ENCODE measurements around the gene SMIM17. TPM values are rescaled to one million over a fixed set of nuclear protein-coding genes. Genes with fewer than 3 reads are reported as not detected.

The SMIM17 gene
- polyA plus RNA-seq, 2 donors = 0.05 TPM; not detected in 1

DNA sequence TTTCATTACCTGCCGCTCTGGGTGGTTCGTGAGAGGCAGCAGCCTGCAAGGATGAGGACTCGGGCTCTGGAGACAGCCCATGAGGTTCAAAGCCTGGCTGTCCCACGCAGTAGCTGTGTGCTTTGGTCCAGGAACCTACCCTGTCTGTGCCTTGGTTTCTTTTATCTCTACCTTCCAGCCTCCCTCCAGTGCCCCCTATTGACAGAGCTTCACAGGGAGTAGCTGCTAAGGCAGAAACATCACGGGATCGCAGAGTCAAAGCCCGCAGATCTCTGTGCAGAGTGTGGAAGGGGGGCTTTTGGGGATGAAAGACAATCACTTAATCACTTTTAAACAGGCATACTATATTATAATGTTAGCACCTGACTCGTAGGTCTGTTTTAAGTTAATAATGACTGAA, 31.7 kb upstream of the SMIM17 start:
- Histone ChIP-seq H3K4me1 (ENCODE audit: control insufficient read depth in 2 of 2, insufficient read depth in 2 of 2, low read length in 1 of 2) (no peaks in the 10 kb centered on the region), H3K27me3 (ENCODE audit: control insufficient read depth in 1 of 2, insufficient read depth in 2 of 2, low read length in 2 of 2) (no peaks in the 10 kb centered on the region), H3K36me3 (ENCODE audit: control insufficient read depth in 2 of 2, insufficient read depth in 2 of 2, low read length in 1 of 2) (peaks cover 0 to 2% of the 10 kb centered on the region in 2 donors), H3K9me3 (ENCODE audit: control insufficient read depth in 2 of 2, insufficient read depth in 1 of 2, low read depth in 1 of 2, low read length in 1 of 2) (peaks cover 9 to 21% of the 10 kb centered on the region in 2 donors), H3K27ac (ENCODE audit: low read depth in 2 of 2, low read length in 1 of 2) (no peak overlapping the region), H3K4me3 (ENCODE audit: low read depth in 1 of 2, low read length in 2 of 2) (no peak overlapping the region)
- WGBS, 2 donors = 74 to 83% methylated on average over 8 of the region's 8 CpGs

DNA sequence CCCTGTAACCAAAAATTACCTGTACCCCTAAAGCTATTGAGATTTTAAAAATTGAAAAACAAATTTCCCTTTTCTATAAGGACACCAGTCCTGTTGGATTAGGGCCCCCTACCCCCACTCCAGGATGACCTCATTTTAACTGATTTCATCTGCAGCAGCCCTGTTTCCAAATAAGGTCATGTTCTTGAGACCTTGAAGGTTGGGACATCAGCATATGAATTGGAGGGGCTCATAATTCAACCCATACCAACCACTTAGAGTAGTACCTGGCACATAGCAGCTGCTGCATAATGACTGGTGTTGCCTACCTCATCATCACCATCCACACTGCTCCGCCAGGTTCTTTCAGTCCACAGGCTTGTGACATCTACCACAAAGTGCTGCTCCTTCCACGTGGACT, 30.2 kb upstream of the SMIM17 start:
- Histone ChIP-seq H3K36me3 (ENCODE audit: control insufficient read depth in 2 of 2, insufficient read depth in 2 of 2, low read length in 1 of 2) (peaks cover under 1 to 2% of the 10 kb centered on the region in 2 donors), H3K27ac (ENCODE audit: low read depth in 2 of 2, low read length in 1 of 2) (no peak overlapping the region), H3K9me3 (ENCODE audit: control insufficient read depth in 2 of 2, insufficient read depth in 1 of 2, low read depth in 1 of 2, low read length in 1 of 2) (peaks cover 6 to 19% of the 10 kb centered on the region in 2 donors), H3K4me1 (ENCODE audit: control insufficient read depth in 2 of 2, insufficient read depth in 2 of 2, low read length in 1 of 2) (no peaks in the 10 kb centered on the region), H3K27me3 (ENCODE audit: control insufficient read depth in 1 of 2, insufficient read depth in 2 of 2, low read length in 2 of 2) (no peaks in the 10 kb centered on the region), H3K4me3 (ENCODE audit: low read depth in 1 of 2, low read length in 2 of 2) (no peak overlapping the region)
- 92 to 94% methylated on average over 2 of the region's 2 CpGs for WGBS, 2 donors

DNA sequence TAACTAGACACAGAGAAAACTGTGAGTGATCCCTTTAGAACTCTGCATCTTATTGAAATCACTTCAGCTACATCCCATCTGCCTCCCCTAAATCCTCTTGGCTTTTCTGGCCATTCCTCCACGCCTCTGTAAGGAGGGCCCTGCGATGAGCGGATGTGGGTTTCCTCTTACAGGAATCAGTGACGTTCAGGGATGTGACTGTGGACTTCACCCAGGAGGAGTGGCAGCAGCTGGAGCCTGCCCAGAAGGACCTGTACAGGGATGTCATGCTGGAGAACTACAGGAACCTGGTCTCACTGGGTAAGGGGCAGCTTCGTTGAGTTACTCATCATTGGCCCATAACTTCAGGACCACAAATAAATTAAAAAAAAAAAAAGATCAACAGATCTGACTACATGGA, 29.3 kb upstream of the SMIM17 start:
- Histone ChIP-seq H3K27ac (ENCODE audit: low read depth in 2 of 2, low read length in 1 of 2) (no peak overlapping the region), H3K4me1 (ENCODE audit: control insufficient read depth in 2 of 2, insufficient read depth in 2 of 2, low read length in 1 of 2) (no peaks in the 10 kb centered on the region), H3K36me3 (ENCODE audit: control insufficient read depth in 2 of 2, insufficient read depth in 2 of 2, low read length in 1 of 2) (peaks cover 5 to 7% of the 10 kb centered on the region in 2 donors), H3K4me3 (ENCODE audit: low read depth in 1 of 2, low read length in 2 of 2) (no peak overlapping the region), H3K9me3 (ENCODE audit: control insufficient read depth in 2 of 2, insufficient read depth in 1 of 2, low read depth in 1 of 2, low read length in 1 of 2) (peaks cover 8 to 21% of the 10 kb centered on the region in 2 donors), H3K27me3 (ENCODE audit: control insufficient read depth in 1 of 2, insufficient read depth in 2 of 2, low read length in 2 of 2) (no peaks in the 10 kb centered on the region)
- 85 to 89% methylated on average over 5 of the region's 5 CpGs for WGBS, 2 donors

DNA sequence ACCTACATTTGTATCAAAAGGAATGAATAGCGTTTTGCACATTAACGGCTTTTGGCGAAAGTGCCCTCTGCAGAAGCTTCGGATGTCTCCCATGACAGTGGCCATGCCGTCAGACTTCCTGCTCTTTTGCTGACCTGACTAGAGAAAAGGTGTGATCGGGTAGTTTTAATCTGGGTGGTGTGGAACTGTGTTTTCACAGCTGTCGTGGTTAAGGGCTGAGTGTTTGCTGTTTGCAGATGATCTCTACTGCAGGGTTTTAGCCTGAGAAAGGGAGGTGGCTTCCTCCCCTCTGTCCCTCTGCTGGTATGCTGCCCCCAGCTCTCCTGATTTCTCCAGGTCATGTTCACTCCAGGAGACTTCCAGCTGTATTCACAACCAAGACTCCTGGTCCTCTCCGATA, 25.4 kb upstream of the SMIM17 start:
- Histone ChIP-seq H3K9me3 (ENCODE audit: control insufficient read depth in 2 of 2, insufficient read depth in 1 of 2, low read depth in 1 of 2, low read length in 1 of 2) (peaks cover 26 to 42% of the 10 kb centered on the region in 2 donors), H3K27me3 (ENCODE audit: control insufficient read depth in 1 of 2, insufficient read depth in 2 of 2, low read length in 2 of 2) (no peaks in the 10 kb centered on the region), H3K4me3 (ENCODE audit: low read depth in 1 of 2, low read length in 2 of 2) (no peak overlapping the region), H3K4me1 (ENCODE audit: control insufficient read depth in 2 of 2, insufficient read depth in 2 of 2, low read length in 1 of 2) (no peaks in the 10 kb centered on the region), H3K27ac (ENCODE audit: low read depth in 2 of 2, low read length in 1 of 2) (no peak overlapping the region), H3K36me3 (ENCODE audit: control insufficient read depth in 2 of 2, insufficient read depth in 2 of 2, low read length in 1 of 2) (peaks cover 5 to 21% of the 10 kb centered on the region in 2 donors)
- WGBS, 2 donors = 94 to 95% methylated on average over 8 of the region's 8 CpGs

DNA sequence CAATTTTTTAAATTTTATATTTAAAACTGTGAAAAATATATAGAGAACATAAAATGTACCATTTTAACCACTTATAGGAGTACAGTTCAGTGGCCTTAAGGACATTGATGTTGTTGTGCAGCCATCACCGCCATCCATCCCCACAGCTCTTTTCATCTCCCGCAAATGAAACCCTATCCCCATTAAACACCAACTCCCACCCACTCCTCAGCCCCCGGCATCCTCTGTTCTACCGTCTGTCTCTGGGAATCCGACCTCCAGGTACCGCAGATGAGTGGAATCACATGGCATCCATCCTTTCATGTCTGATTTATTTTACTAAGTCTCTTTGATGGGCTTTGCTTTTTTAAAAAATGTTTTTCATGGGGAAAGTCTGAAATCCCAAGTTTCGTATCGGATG, 23.8 kb upstream of the SMIM17 start:
- no peaks in the 10 kb centered on the region for H3K4me1 ChIP-seq (ENCODE audit: control insufficient read depth in 2 of 2, insufficient read depth in 2 of 2, low read length in 1 of 2)
- H3K9me3 ChIP-seq (ENCODE audit: control insufficient read depth in 2 of 2, insufficient read depth in 1 of 2, low read depth in 1 of 2, low read length in 1 of 2) = peaks cover 27 to 48% of the 10 kb centered on the region in 2 donors
- H3K27ac ChIP-seq (ENCODE audit: low read depth in 2 of 2, low read length in 1 of 2) = no peak overlapping the region
- no peak overlapping the region for H3K4me3 ChIP-seq (ENCODE audit: low read depth in 1 of 2, low read length in 2 of 2)
- WGBS, 2 donors = 79 to 81% methylated on average over 8 of the region's 8 CpGs
- no peaks in the 10 kb centered on the region for H3K27me3 ChIP-seq (ENCODE audit: control insufficient read depth in 1 of 2, insufficient read depth in 2 of 2, low read length in 2 of 2)
- H3K36me3 ChIP-seq (ENCODE audit: control insufficient read depth in 2 of 2, insufficient read depth in 2 of 2, low read length in 1 of 2) = peaks cover 9 to 26% of the 10 kb centered on the region in 2 donors

DNA sequence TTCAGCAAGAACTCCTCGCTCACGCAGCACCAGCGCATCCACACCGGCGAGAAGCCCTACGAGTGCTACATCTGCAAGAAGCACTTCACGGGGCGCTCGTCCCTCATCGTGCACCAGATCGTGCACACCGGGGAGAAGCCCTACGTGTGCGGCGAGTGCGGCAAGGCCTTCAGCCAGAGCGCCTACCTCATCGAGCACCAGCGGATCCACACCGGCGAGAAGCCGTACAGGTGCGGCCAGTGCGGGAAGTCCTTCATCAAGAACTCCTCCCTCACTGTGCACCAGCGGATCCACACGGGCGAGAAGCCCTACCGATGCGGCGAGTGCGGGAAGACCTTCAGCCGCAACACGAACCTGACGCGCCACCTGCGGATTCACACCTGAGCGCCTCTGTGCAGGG, 20.6 kb upstream of the SMIM17 start:
- 94% methylated on average over 37 of the region's 37 CpGs for WGBS, 2 donors
- Histone ChIP-seq H3K36me3 (ENCODE audit: control insufficient read depth in 2 of 2, insufficient read depth in 2 of 2, low read length in 1 of 2) (peaks cover 9 to 29% of the 10 kb centered on the region in 2 donors), H3K9me3 (ENCODE audit: control insufficient read depth in 2 of 2, insufficient read depth in 1 of 2, low read depth in 1 of 2, low read length in 1 of 2) (peaks cover 33 to 62% of the 10 kb centered on the region in 2 donors)

DNA sequence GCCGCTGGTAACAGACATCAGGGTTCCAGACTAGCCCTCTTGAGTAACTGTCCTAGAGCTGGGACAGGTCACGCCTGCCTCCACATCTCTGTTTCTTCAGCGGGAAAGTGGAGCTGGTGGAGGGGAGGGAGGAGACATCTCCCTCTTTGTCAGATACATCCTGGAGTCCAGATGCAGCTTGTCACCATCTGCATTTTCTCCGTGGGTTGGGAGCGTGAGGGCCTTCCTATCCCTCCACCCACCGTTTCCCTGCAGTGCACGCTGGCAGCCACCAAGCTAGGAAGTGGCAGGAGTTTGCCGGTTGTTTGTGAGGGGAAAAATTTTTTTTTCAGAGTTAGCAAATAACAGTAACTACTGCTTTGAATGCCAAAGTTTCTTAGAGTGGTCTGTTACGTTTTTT, 20.0 kb upstream of the SMIM17 start:
- peaks cover 6 to 26% of the 10 kb centered on the region in 2 donors for H3K36me3 ChIP-seq (ENCODE audit: control insufficient read depth in 2 of 2, insufficient read depth in 2 of 2, low read length in 1 of 2)
- H3K4me1 ChIP-seq (ENCODE audit: control insufficient read depth in 2 of 2, insufficient read depth in 2 of 2, low read length in 1 of 2) = no peaks in the 10 kb centered on the region
- no peaks in the 10 kb centered on the region for H3K27me3 ChIP-seq (ENCODE audit: control insufficient read depth in 1 of 2, insufficient read depth in 2 of 2, low read length in 2 of 2)
- H3K4me3 ChIP-seq (ENCODE audit: low read depth in 1 of 2, low read length in 2 of 2) = no peak overlapping the region
- 87 to 90% methylated on average over 9 of the region's 9 CpGs for WGBS, 2 donors
- peaks cover 40 to 62% of the 10 kb centered on the region in 2 donors for H3K9me3 ChIP-seq (ENCODE audit: control insufficient read depth in 2 of 2, insufficient read depth in 1 of 2, low read depth in 1 of 2, low read length in 1 of 2)
- no peak overlapping the region for H3K27ac ChIP-seq (ENCODE audit: low read depth in 2 of 2, low read length in 1 of 2)

More for the DNA sequence above, 20.6 kb upstream of the SMIM17 start:
- Histone ChIP-seq H3K4me3 (ENCODE audit: low read depth in 1 of 2, low read length in 2 of 2) (no peak overlapping the region), H3K27ac (ENCODE audit: low read depth in 2 of 2, low read length in 1 of 2) (no peak overlapping the region), H3K4me1 (ENCODE audit: control insufficient read depth in 2 of 2, insufficient read depth in 2 of 2, low read length in 1 of 2) (no peaks in the 10 kb centered on the region), H3K27me3 (ENCODE audit: control insufficient read depth in 1 of 2, insufficient read depth in 2 of 2, low read length in 2 of 2) (no peaks in the 10 kb centered on the region)

DNA sequence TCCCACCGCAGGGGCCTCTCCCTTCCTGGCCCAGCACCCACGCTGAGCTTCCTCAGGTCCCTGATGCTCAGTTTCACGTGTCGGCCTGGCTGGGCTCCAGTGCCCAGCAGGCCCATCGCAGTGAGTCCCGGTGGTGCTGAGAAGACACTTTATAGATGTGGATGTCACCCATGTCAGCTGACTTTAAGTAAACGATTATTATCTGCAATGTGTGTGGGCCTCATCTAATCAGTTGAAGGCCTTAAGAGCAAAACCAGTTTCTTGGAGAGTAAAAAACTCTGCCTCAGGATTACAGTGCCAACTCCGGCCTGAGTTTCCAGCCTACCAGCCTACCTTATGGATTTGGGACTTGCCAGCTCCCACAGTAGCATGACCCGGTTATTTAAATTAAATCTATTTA, 17.3 kb upstream of the SMIM17 start:
- Histone ChIP-seq H3K9me3 (ENCODE audit: control insufficient read depth in 2 of 2, insufficient read depth in 1 of 2, low read depth in 1 of 2, low read length in 1 of 2) (peaks cover 35 to 52% of the 10 kb centered on the region in 2 donors), H3K27ac (ENCODE audit: low read depth in 2 of 2, low read length in 1 of 2) (no peak overlapping the region), H3K4me1 (ENCODE audit: control insufficient read depth in 2 of 2, insufficient read depth in 2 of 2, low read length in 1 of 2) (no peaks in the 10 kb centered on the region), H3K27me3 (ENCODE audit: control insufficient read depth in 1 of 2, insufficient read depth in 2 of 2, low read length in 2 of 2) (no peaks in the 10 kb centered on the region), H3K36me3 (ENCODE audit: control insufficient read depth in 2 of 2, insufficient read depth in 2 of 2, low read length in 1 of 2) (peaks cover 4 to 22% of the 10 kb centered on the region in 2 donors), H3K4me3 (ENCODE audit: low read depth in 1 of 2, low read length in 2 of 2) (no peak overlapping the region)
- WGBS, 2 donors = 94 to 96% methylated on average over 9 of the region's 9 CpGs

DNA sequence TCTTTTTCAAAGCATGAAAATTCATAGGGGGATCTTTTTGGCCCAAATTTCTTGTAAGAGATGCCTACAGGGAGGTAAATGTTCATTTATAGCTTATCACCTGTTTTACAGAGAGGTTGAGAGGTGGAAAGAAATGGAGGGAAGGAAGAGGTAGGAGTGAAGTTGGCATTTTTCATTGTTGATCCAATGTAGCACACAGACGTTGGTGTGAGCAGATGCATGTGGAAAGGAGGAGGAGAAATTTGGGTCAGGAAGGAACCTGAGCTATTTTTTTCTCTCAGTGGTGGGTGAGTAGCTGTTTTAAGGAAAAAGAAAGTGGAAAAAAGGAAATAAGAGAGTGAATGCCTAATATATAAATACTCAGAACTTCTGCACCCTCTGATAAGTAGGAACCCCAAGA, 9.9 kb upstream of the SMIM17 start:
- no peaks in the 10 kb centered on the region for H3K4me1 ChIP-seq (ENCODE audit: control insufficient read depth in 2 of 2, insufficient read depth in 2 of 2, low read length in 1 of 2)
- 19 to 21% methylated on average over 1 of the region's 1 CpG for WGBS, 2 donors
- H3K36me3 ChIP-seq (ENCODE audit: control insufficient read depth in 2 of 2, insufficient read depth in 2 of 2, low read length in 1 of 2) = no peaks in the 10 kb centered on the region
- H3K4me3 ChIP-seq (ENCODE audit: low read depth in 1 of 2, low read length in 2 of 2) = no peak overlapping the region
- no peaks in the 10 kb centered on the region for H3K27me3 ChIP-seq (ENCODE audit: control insufficient read depth in 1 of 2, insufficient read depth in 2 of 2, low read length in 2 of 2)
- peaks cover 13 to 24% of the 10 kb centered on the region in 2 donors for H3K9me3 ChIP-seq (ENCODE audit: control insufficient read depth in 2 of 2, insufficient read depth in 1 of 2, low read depth in 1 of 2, low read length in 1 of 2)
- H3K27ac ChIP-seq (ENCODE audit: low read depth in 2 of 2, low read length in 1 of 2) = no peak overlapping the region

DNA sequence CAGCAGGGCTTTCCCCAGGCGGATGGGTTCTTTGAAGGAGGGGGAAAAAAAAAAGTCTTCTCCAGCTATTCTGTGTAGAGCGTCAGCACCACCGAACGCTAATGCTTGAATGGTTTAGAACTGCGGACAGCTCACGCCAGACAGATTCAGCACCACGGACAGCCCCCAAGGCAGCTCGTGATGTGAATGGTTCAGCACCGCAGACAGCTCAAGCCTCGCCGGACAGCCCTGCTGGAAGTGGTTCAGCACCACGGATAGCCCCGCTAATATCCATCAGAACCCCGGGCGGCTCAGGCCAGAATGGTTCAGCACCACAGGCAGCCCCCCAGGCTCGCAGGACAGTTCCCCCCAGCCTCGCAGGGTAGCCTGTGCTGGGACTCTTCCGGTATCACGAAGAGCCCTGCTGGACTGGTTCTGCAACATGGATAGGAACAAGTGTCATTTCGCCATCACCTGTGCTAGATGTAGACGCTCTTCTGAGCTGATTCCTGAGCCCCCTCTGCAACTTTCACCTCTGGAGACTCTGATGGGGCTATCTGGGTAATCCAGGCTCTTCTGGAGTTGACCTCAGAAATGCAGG, 4.9 kb upstream of the SMIM17 start:
- H3K27me3 ChIP-seq (ENCODE audit: control insufficient read depth in 1 of 2, insufficient read depth in 2 of 2, low read length in 2 of 2) = no peaks in the 10 kb centered on the region
- H3K4me3 ChIP-seq (ENCODE audit: low read depth in 1 of 2, low read length in 2 of 2) = no peak overlapping the region
- H3K36me3 ChIP-seq (ENCODE audit: control insufficient read depth in 2 of 2, insufficient read depth in 2 of 2, low read length in 1 of 2) = no peaks in the 10 kb centered on the region
- WGBS, 2 donors = 14 to 15% methylated on average over 21 of the region's 21 CpGs
- H3K27ac ChIP-seq (ENCODE audit: low read depth in 2 of 2, low read length in 1 of 2) = no peak overlapping the region
- H3K9me3 ChIP-seq (ENCODE audit: control insufficient read depth in 2 of 2, insufficient read depth in 1 of 2, low read depth in 1 of 2, low read length in 1 of 2) = peaks cover 12% of the 10 kb centered on the region in 2 donors
- no peaks in the 10 kb centered on the region for H3K4me1 ChIP-seq (ENCODE audit: control insufficient read depth in 2 of 2, insufficient read depth in 2 of 2, low read length in 1 of 2)
